IPS-NIHi7 (cell line): Measurements from ENCODE around the gene UTP14C.
"Not testable (repeated sequence)": the region's sequence is repeated elsewhere in the genome, so short reads cannot be mapped to it uniquely, and the experiment has no call there.

Experiments
- DNase-seq: peaks from one replicate; pipeline ENCODE4 v3.0.0; 2012; ENCODE audit warnings: mixed read lengths; ENCODE audit errors: extremely low spot score

Gene UTP14C

GRCh38 chr13:52024481-52024880 lies at the start of gene UTP14C:
TSS of gene UTP14C (plus strand) at chr13:52024691. CDS start at chr13:52028805, 4,114 bp downstream.
- DNase-seq = no peak

GRCh38 chr13:51976423-51976822 lies 48.1 kb upstream of the UTP14C start:
- no peak for DNase-seq

GRCh38 chr13:51976890-51977289 lies 47.6 kb upstream of the UTP14C start:
- no peak for DNase-seq

GRCh38 chr13:51977625-51978024 lies 46.9 kb upstream of the UTP14C start:
- no peak for DNase-seq

- DNase-seq = no peak
These were observed 45.5 kb upstream of the UTP14C start for GRCh38 chr13:51978796-51979556.

- no peak for DNase-seq
These were observed 43.6 kb upstream of the UTP14C start for GRCh38 chr13:51980908-51981307.

GRCh38 chr13:51981355-51981754 lies 43.1 kb upstream of the UTP14C start:
- peak; percentile 39 for DNase-seq

- DNase-seq = not testable (repeated sequence)
These were observed 41.2 kb upstream of the UTP14C start for GRCh38 chr13:51983292-51983691.

GRCh38 chr13:51984904-51985303 lies 39.6 kb upstream of the UTP14C start:
- not testable (repeated sequence) for DNase-seq

GRCh38 chr13:51988988-51989618 lies 35.4 kb upstream of the UTP14C start:
- no peak for DNase-seq

- DNase-seq = no peak
These were observed 30.8 kb upstream of the UTP14C start for GRCh38 chr13:51993713-51994112.

GRCh38 chr13:51995677-51996551 lies 28.6 kb upstream of the UTP14C start:
- peak; percentile 24 for DNase-seq

GRCh38 chr13:51996641-51997040 lies 27.9 kb upstream of the UTP14C start:
- DNase-seq = no peak

GRCh38 chr13:51997186-51997585 lies 27.3 kb upstream of the UTP14C start:
- no peak for DNase-seq

- peak; percentile 51 for DNase-seq
These were observed 26.7 kb upstream of the UTP14C start for GRCh38 chr13:51997641-51998330.

- no peak for DNase-seq
These were observed 25.6 kb upstream of the UTP14C start for GRCh38 chr13:51998723-51999509.

GRCh38 chr13:51999510-51999911 lies 25.0 kb upstream of the UTP14C start:
- DNase-seq = no peak

GRCh38 chr13:51999921-52000320 lies 24.6 kb upstream of the UTP14C start:
- DNase-seq = no peak

- DNase-seq = peak; percentile 51
These were observed 23.3 kb upstream of the UTP14C start for GRCh38 chr13:52001120-52001731.

GRCh38 chr13:52002361-52002760 lies 22.1 kb upstream of the UTP14C start:
- no peak for DNase-seq
